NB4 (cell line): ENCODE data around the gene WDR55.

Experiments used
- POLR2A ChIP-seq: IDR thresholded peaks from 2 replicates; pipeline ENCODE4 v1.6.1; 2011; ENCODE audit warnings: mild to moderate bottlenecking; ENCODE audit not compliant: insufficient read length; ENCODE audit errors: extremely low read depth
- TF ChIP-seq, protein P1 (sequence below): IDR thresholded peaks from one replicate; pipeline ENCODE4 v1.5.1; 2012; ENCODE audit warnings: low read depth, low read length
- TF ChIP-seq, protein P2 (sequence below): IDR thresholded peaks from 2 replicates; pipeline ENCODE4 v1.6.1; 2011; ENCODE audit warnings: low read depth, low read length

DNA sequence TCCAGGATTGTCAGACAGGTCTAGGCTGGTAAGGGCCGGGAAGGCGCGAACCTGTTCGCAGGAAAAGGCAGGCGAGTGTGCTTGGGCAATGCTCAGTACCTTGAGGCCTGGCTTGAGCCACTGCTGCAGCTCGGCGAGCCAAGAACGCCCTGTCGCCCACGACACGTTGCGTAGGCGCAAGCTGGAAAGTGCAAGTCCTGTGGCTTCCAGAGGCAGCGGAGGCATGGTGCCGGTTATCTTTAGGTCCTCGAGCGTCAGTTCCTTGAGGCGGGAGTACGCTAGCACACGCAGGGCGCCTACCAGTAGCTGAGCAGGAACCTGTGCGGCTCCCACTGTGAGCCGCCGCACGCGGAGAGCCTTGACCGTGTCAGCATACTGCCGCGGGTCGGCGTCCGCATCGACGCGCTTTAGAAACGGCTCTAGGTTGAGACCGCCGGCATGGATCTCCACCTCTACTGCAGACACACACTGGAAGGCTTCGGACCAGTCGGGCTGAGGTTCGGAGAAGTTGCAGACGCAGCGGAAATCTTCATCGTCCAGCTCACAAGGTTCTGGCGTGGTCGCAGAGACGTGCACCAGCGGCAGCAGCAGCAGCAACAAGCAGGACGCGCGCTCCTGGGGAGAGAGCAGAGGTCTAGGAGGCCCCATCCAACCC lies 32.2 kb upstream of the WDR55 start:
- no peak for TF ChIP-seq POLR2A
- TF ChIP-seq, protein P1, sequence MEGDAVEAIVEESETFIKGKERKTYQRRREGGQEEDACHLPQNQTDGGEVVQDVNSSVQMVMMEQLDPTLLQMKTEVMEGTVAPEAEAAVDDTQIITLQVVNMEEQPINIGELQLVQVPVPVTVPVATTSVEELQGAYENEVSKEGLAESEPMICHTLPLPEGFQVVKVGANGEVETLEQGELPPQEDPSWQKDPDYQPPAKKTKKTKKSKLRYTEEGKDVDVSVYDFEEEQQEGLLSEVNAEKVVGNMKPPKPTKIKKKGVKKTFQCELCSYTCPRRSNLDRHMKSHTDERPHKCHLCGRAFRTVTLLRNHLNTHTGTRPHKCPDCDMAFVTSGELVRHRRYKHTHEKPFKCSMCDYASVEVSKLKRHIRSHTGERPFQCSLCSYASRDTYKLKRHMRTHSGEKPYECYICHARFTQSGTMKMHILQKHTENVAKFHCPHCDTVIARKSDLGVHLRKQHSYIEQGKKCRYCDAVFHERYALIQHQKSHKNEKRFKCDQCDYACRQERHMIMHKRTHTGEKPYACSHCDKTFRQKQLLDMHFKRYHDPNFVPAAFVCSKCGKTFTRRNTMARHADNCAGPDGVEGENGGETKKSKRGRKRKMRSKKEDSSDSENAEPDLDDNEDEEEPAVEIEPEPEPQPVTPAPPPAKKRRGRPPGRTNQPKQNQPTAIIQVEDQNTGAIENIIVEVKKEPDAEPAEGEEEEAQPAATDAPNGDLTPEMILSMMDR: no peak
- TF ChIP-seq, protein P2, sequence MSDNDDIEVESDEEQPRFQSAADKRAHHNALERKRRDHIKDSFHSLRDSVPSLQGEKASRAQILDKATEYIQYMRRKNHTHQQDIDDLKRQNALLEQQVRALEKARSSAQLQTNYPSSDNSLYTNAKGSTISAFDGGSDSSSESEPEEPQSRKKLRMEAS: no peak
